ENCODE measurements around the gene B3GAT1. TPM values are rescaled to one million over a fixed set of nuclear protein-coding genes. Genes with fewer than 3 reads are reported as not detected.

Gene B3GAT1
- total RNA-seq, 1 donor from 2014 or later = 0.52 TPM

DNA sequence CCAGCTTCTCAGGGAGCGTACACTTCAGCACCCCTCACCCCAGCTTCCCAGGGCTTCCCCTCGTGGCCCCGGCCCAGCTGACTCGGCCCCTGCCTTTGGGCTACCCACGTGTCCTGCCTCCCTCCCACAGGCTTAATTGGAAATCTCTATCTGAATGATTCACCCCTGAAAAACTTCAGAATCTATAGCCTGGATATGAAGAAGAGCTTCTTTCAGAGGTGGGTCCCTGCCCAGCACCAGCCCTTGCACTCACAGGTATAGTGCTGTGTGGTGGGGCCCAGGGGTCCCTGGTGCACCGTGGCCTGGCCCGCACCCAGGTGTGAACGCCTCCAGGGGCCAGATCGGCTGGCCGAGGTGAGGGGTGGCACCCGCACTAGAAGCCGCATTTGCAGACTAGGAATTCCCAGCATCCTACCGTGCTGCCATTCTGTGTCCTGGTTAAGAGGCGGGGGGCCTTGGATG lies 38.4 kb downstream of the B3GAT1 start:
- intact Hi-C loops (cut with micrococcal nuclease) = no loop called here

DNA sequence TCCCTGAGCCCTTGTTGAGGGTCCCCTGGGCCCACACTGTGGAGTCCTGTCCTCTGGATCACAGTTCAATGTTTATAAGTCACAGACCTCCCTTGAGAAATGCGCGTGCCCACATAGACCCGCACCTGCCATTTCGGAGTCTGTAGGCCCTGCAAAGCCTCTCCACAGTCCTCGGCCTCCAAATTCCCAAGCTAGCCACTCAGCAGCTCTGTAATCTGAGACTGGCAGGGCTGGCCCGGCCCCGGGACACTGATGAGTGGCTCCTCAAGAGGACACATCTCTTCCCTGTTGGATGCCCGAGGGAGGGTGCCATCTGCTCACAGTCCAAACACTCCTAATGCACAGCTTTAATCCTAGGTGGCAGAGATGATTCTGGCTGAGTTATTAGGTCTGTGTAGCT lies 39.1 kb downstream of the B3GAT1 start:
- intact Hi-C loops (cut with micrococcal nuclease) = no loop called here

DNA sequence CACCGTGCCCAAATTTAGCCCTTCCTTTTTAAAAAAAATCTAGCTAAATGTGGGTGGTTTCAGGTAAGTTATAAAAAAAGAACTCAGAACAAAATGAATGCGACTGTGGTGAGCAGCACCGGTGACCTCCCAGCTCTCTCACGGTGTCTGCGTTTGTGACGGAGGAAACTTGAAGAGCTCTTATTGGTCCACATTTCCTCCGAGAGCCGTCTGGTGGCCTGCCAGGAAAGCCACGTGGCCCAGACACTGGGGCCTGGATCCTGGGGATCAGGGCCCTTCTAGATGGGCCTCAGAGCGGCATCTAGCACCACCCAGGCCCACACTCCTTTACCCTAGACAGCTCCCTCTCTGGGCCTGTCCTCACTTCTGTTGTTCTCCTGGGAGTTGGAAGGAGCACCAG lies 39.5 kb downstream of the B3GAT1 start:
- intact Hi-C loops (cut with micrococcal nuclease) = no loop called here

- intact Hi-C loops (cut with micrococcal nuclease) = no loop called here
These were observed 40.4 kb downstream of the B3GAT1 start for GRCh38 chr11:134371436-134372185.

DNA sequence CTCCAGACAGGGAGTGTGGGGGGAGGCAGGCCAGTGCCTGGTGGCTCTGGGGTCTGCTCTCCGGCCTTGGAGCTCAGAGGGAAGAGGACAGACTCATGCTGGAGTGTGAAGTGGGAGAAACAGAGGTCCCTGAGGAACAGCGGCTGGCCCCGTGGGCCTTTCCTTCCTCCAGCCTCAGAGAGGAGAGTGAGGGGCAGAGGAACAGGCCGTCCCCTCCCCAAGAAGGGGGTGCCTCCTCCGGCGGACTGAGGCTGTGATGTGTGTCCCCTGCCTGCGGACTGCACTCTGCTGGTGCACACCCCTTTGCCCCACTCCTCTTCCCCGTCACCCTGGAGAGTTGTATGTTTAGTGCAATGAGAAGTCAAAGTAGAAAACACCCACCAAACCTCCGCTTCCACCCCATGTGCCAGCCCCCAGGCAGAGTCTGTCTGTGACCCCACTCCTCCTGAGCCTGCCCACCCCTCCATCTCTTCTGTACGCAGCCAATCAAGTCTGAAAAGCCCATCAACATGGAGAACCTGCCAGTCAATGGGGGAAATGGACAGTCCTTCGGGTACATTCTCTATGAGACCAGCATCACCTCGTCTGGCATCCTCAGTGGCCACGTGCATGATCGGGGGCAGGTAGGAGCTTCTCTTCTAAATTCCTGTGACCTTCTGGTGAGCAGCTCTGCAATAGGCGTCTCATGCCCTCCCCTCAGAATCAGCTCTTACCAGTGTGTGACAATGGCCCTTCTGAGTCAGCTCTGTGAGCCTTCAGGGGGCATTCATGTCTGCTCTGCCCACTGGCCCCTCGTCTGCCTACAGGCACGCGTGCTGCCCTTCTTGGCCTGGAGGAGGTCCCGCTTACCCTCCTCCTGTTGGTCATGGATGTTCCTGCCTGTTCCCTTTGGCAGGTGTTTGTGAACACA lies 41.3 kb downstream of the B3GAT1 start:
- intact Hi-C loops (cut with micrococcal nuclease) = no loop called here

- intact Hi-C loops (cut with micrococcal nuclease) = loop anchor here (10.0 kb wide), 1 partner anchor 215 kb away; no protein-coding TSS in a partner anchor
These were observed 42.2 kb downstream of the B3GAT1 start for GRCh38 chr11:134369656-134370525.

DNA sequence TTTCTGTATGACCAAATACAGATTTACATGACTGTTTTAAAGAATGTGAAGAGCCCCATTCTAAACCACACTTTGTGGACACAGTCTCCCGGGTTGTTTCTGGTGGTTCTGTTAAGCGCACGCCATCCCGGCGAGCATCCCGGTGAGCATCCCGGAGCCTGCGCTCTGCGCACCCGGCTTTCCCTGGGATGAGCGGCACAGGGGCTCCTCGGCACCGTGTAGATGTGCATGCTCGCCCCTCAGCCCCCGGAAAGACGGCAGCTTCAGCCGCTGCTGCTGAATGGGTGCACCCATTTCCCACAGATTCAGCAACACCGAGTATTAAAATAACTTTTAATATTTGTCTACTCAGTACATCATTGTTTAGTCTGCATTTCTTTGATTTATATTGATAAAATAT lies 44.3 kb downstream of the B3GAT1 start:
- intact Hi-C loops (cut with micrococcal nuclease) = loop anchor here (10.0 kb wide), 1 partner anchor 217 kb away; no protein-coding TSS in a partner anchor

- intact Hi-C loops (cut with micrococcal nuclease) = loop anchor here (10.0 kb wide), 1 partner anchor 219 kb away; no protein-coding TSS in a partner anchor
These were observed 45.8 kb downstream of the B3GAT1 start for GRCh38 chr11:134366254-134366653.

DNA sequence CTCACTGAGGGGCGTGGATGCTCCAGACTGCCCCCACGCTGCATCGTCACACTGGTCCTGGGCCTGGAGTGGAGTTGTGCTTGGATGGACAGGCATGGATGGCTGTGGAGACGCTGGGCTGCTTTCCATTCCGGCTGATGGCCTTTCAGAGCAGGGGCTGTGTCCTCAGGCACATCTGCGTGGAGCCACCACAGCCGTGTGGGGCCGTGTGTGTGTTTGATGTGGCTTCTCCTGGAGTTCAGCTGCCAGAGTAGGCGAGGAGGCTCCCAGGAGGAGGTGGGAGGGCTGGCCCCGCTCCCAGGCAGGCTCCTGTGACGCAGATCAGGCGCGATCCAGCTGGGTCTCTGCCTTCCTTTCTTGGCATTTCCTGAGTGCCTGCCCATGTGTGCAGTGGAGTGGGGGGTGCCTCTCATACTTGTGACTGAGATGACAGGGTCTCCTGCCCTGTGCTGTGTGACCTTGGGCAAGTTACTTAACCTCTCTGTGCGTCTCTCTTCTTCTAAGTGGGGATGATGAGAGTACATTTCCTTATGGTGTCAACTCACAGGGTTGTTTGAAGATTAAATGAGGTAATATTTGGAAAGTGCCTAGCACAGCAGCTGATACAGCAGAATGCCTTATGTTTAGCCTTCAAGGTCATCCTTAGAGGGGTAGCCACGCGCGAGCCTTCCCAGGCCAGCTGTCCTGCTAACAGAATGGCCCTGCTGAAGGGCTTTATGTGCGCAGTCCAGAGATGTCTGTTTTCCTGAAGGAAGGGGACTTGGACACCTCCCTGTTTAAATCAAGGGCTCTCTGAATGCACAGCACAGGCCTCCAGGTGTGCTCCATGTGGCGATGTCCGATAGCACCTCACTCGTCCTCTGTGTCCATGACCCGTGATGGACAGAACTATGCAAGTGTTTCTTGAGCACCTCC lies 46.8 kb downstream of the B3GAT1 start:
- intact Hi-C loops (cut with micrococcal nuclease) = loop anchor here (10.0 kb wide), 1 partner anchor 220 kb away; no protein-coding TSS in a partner anchor

GRCh38 chr11:134364261-134364660 lies 47.8 kb downstream of the B3GAT1 start:
- intact Hi-C loops (cut with micrococcal nuclease) = loop anchor here (10.0 kb wide), 1 partner anchor 221 kb away; no protein-coding TSS in a partner anchor

- intact Hi-C loops (cut with micrococcal nuclease) = loop anchor here (10.0 kb wide), 1 partner anchor 221 kb away; no protein-coding TSS in a partner anchor
These were observed 48.5 kb downstream of the B3GAT1 start for GRCh38 chr11:134363592-134363991.

- intact Hi-C loops (cut with micrococcal nuclease) = loop anchor here (10.0 kb wide), 1 partner anchor 222 kb away; no protein-coding TSS in a partner anchor
These were observed 48.9 kb downstream of the B3GAT1 start for GRCh38 chr11:134363161-134363560.

DNA sequence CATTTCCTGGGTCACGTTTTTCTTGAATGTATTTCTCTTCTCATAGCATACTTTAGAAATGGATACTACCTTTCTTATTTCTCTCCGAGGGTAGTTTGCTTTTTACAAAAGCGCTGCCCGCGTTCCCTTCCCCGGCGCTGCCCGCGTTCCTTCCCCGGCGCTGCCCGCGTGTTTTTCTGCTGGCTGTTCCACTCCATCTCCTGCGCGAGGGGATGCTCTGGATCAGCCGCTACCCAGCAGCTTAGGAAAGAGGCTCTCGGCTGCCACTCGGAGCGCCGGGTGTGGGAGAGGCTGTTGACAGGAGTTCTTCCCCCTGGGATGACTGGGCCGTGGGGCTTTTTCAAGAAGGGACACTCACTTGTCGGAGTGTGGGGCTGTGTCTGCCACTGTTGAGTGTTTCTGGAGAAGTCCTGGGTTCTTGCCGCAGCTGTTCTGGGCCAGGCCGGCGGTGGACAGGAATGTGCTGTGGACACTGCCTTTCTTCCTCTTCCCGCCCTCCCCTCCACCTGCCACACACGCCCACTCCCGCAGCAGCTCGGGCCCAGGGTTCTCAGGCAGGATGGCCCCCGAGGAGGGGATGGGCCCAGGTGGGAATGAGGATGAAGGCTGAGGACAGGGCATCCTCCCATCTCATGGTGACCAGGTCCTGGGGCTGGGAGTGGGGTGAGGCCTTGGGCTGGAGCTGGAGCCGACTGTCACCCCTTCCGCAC lies 49.7 kb downstream of the B3GAT1 start:
- intact Hi-C loops (cut with micrococcal nuclease) = loop anchor here (10.0 kb wide), 1 partner anchor 222 kb away; no protein-coding TSS in a partner anchor

DNA sequence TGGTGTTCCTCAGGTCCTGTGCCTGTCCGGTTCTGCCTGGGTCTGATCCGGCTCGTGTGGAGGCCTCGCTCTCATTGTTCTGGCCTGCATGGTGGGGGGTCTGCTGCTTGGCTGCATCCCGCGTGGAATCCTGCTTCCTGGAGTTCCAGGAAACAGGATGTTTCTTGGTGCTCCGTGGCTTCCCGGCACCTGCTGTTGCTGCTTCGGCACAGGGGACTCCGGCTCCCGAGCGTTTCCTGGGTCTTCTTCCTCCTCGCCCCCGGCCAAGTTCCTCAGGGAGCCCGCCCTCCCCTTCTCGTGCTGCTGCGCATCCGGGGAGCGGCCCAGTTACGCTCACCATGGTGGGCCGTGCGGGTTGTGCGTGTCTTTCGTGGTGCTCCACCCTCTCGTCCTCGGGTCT lies 50.4 kb downstream of the B3GAT1 start:
- intact Hi-C loops (cut with micrococcal nuclease) = loop anchor here (10.0 kb wide), 1 partner anchor 223 kb away; no protein-coding TSS in a partner anchor

DNA sequence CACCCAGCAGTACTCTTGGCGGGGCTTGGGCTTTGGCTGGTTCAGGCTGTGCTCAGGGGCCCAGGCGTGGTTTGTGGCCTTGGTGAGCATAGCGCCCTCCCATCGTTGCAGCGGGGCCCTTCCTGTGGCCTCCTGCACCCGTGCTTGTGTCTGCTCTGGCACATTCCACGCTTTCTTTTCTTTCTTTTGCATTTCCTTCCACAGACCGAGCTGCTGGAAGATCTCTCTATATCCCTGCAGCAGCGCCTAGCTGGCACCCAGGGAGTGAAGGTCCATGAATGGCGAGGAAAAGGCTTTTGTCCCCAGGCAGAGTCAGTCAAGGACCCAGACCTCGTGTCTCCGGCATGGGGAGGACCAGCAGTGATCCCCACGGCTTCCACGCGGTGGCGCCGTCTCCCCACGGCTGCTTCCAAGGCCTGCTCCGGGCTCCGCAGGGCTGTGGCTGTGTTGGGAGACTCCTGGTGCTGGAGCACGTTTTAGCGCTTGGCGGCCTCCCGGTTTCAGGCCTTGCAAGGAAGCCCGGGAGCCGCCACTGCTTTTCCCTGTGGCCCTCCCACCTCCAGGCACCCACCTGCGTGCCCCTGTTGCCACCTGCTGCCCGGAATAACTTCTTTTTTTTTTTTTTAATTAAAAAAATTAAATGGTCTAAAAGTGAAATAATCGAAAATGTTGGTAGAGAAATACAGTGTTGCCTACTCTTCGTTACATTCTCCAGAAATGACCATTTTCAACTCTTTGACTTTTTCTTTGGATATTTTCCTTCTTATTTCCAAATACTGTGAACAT lies 51.8 kb downstream of the B3GAT1 start:
- intact Hi-C loops (cut with micrococcal nuclease) = loop anchor here (10.0 kb wide), 1 partner anchor 225 kb away; no protein-coding TSS in a partner anchor

DNA sequence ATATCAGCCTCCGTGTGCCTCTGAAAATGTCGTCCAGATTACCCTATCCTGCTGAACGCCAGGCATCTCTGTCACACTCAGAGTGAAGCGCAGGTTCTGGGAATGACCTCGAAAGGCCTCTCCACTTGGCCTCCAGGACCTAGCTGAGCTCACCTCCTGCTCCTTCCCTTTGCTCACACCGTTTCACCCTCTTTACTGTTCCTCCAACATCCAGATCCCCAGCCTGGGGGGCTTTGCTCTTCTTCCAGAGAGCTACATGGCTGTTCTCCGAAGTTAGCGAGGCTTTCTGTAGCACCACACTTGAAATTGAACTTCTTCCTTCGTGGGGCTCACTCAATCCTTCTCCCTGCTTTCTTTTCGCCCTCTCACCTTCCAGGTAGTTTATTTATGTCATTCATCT lies 52.4 kb downstream of the B3GAT1 start:
- intact Hi-C loops (cut with micrococcal nuclease) = loop anchor here (10.0 kb wide), 1 partner anchor 225 kb away; no protein-coding TSS in a partner anchor

GRCh38 chr11:134358856-134359490 lies 53.1 kb downstream of the B3GAT1 start:
- intact Hi-C loops (cut with micrococcal nuclease) = no loop called here
